ENCODE results near the gene CTSO.

GRCh38 chr4:155952501-155952901 is 1.2 kb downstream of the CTSO start:
- no peak for TF ChIP-seq CTCF (IDR thresholded peaks at IDR 0.05)
- TF ChIP-seq ZFX (IDR thresholded peaks at IDR 0.05; ENCODE audit: borderline replicate concordance), result no peak

All from 22Rv1 (cell line).